Stimulated activated CD8-positive, alpha-beta memory T cell treated with anti-CD3 and anti-CD28 coated beads, Interleukin-2, amount 100 ng/mL, for 1 hour (primary cell): Measurements from ENCODE around the gene HRH2.
A peak's percentile ranks its signal among the peaks of the same experiment; 100 is the strongest.
"Not testable (repeated sequence)": the region's sequence is repeated elsewhere in the genome, so short reads cannot be mapped to it uniquely, and the experiment has no call there.

ENCODE experiments used
- DNase-seq, 2 donors: peaks; one replicate each; pipeline ENCODE4 v3.0.0-alpha.2; 2020; ENCODE audit warnings: low read depth in 2 of 2

Gene HRH2

DNA sequence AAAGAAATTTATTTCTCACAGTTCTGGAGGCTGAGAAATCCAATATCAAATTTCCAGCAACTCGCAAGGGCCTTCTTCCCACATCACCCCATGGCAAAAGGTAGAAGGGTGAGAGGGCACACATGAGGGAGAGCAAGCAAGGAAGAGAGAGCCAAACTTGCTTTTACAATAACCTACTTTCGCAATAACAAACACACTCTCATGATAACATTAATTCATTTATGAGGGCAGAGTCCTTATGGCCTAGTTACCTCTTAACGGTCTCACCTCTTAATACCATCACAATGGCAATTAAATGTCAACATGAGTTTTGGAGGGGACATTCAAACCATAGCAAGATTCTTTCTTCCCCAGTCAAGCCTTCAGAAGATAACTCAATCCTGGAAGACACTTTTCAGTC is 11.6 kb upstream of the HRH2 start:
- DNase-seq = no peak

DNA sequence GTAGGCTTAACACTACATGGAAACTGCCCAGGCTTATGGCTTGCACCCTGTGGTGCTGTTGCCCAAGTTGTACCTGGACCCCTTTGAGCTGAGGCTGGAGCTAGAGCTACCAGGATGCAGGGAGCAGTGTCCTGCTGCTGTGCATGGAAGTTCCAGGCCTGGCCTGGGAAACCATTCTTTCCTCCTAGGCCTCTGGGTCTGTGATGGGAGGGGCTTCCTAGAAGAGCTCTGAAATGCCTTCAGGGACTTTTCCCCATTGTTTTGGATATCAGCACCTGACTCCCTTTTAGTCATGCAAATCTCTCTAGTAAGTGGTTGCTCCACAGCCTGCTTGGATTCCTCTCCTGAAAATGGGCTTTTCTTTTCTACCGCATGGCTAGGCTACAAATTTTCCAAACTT is 7.9 kb upstream of the HRH2 start:
- DNase-seq = no peak

DNA sequence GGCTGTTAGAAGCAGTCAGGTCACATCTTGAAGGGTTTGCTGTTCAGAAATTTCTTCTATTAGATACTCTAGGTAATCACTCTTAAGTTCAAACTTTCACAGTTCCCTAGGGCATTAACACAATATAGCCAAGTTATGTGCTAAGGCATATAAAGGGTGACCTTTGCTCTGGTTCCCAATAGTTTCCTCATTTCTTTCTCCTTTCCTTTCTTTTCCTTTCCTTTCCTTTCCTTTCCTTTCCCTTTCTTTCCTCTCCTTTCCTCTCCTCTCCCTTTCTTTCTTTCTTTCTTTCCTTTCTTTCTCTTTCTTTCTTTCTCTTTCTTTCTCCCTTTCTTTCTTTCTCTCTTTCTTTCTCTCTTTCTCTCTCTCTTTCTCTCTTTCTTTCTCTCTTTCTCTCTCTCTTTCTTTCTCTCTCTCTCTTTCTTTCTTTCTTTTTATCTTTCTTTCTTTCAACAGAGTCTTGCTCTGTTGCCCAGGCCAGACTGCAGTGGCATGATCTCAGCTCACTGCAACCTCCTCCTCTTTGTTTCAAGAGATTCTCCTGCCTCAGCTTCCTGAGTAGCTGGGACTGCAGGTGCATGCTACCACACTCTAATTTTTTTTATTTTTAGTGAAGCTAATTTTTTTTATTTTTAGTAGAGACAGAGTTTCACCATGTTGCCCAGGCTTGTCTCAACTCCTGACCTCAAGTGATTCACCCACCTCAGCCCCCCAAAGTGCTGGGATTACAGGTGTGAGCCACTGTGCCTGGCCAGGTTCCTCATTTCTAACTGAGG is 7.3 kb upstream of the HRH2 start:
- DNase-seq = not testable (repeated sequence)

DNA sequence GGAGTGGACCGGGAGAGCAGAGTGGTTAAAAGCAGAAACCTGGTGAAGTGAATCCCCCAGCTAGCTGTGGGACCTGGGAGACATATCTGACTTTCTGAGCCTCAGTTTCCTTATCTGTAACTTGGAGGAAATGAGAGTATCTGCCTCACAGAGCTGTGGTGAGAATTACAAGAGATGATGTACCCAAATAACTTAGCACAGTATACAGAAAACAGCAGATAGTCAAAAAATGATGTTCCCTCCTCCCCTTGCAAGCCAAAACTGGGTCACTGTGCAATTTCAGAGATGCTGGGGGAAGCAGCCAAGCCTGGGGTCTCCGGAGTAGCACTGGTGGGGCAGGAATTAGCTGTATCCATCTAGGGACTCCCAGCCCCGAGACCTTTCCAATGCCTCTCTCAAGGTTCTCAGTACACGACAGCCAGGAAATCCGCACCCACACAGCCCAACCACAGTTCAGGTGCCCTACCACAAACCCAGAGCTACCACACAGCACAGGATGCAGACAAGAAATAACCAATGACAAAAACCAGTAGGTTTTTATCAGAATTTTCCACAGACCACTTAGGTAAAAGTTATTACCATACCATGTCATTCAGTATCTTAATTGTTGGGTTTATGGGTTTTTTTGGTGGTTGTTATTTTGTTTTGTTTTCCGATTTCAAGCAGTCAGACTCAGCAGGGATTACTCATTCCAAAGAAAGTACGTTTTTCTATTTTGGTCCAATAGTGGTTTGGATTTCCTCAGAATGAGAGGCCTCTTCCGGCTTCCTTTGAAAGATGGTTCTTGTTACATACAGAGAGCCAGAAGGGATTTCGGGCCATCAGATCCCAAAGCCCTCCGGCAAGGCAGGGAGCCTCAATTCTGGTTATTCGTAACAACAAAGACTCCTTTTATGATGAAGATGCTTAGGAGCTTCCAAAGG is 4.9 kb upstream of the HRH2 start:
- peak; percentile 17 to 42 for DNase-seq

DNA sequence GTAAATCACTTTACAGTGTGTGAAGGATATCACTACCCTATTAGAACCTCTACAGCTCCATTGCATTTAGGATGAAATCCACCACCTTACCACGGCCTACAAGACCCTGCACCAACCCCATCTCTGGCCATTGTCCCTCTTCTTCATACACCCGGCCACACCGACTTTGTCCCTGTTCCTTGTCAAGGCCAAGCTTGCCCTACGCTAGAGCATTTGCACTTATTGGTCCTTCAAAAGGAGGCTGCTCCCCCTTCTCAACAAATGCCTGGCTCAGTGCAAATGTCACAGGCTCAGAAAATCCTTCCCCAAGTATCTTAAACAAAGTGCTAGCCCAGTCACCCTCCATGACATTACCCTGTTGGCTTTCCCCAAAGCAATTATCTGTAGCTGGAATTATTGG is 4.1 kb upstream of the HRH2 start:
- no peak for DNase-seq

DNA sequence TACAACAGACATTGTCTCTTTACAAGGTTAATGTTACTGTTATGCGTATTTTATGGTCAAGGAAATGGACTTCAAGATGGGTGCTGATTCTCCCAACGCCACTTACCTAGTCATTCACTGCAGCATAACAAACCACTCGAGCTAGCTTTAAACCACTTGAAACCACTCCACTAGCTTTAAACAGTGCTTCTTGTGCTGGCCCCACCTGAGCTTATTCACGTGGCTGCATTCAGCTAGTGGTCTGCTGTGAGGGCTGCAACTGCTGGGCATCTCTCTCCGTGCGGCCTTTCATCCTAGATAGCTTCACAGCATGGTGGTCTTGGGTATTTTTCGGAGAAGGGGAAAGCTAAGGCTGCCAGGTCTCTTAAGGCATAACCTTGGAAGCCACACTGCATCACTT is 3.5 kb upstream of the HRH2 start:
- DNase-seq = no peak

DNA sequence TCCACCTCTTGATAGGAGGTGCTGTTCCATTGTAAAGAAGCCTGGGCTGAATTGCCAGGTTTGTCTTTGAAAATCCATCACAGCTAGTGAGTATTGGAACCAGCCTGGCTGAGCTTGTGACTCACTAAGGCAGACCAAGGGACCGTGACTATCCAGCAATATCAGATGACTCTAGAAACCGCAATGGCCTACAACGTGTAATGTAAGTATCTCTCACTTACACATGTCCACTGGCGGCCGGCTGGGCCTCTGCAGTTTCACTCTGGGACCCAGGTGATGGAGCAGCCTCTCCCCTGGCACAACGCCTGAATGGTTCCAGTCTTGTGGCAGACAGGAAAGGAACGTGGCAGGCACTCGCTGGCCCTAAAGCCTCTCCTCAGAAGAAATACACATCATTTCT is 3.1 kb upstream of the HRH2 start:
- DNase-seq = no peak

DNA sequence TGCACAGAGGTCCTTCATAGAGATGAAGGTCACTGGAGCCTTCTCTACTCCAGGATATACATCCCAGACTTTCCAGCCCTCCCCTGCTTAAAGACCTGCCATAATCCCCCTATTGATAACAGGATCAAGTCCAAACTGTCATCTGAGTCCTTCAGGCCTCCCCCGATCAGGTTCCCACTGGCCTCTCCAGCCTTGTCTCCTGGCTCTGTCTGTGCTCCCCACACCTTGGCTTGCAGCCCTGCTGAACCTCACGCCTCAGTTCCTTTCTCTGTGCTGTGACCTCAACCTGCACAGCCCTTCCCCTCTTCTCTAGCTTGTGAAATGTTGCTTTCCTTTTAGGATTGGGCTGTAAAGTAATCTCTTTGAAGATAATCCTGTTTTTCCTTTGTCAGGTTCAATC is 2.5 kb upstream of the HRH2 start:
- DNase-seq = no peak

DNA sequence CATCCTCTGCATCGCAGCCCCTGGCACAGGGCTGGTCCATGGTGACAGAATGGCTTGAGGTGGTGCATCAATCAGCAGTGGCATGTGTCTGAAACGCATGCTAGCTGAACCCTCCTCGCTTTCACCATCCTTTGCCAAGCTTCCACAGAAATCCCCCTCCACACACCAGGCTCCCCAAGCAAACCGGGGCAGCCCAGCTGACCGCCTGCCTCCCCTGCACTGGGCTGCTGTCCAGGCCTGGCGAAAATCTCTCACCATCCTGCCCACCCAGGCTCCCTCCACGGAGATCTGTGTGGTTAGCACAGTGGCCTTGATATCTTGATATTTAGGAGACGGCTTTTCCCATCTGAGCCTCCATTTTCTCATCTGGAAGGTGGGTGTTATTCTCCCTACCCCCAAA is 905 bp upstream of the HRH2 start:
- DNase-seq = no peak

DNA sequence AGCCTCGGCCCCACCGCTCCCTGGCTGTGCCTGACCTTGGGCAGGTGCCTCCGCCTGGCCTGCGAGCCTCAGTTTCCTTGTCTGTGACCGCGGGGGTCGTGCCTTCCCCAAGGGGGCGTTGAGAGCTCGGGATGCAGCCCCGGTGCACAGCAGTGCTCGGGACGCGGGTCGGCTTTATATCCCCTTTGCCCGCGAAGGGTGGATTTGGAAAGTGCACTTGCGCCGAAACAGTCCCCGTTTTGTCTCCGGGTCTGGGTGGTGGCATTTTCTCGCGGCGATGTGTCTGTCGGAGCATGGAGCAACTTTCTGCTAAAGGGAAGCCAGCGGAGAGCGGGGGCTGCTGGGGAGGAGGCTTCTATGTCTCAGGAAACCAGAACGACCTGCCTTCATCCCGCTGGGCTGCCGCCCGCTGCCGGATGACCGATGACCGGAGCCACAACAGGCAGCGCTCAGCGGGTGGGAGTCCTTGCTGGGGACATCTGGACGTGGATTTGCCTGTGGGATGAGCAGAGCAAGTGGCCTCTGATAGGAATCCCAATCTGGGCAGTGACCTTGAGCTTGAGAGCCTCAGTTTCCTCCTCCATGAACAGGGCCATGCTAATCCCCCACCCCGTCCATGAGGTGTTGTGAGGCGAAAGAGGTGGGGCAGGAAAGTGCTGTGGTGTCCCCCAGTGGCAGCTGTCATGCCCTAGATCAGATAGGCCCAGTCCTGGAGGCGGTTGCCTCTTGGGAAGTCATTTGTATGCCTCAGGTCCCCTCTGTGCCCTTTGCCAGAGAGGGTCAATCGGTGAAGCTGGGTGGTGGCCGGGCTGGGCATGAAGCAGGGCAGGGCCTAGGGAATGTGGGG is 651 bp downstream of the HRH2 start:
- DNase-seq = no peak

DNA sequence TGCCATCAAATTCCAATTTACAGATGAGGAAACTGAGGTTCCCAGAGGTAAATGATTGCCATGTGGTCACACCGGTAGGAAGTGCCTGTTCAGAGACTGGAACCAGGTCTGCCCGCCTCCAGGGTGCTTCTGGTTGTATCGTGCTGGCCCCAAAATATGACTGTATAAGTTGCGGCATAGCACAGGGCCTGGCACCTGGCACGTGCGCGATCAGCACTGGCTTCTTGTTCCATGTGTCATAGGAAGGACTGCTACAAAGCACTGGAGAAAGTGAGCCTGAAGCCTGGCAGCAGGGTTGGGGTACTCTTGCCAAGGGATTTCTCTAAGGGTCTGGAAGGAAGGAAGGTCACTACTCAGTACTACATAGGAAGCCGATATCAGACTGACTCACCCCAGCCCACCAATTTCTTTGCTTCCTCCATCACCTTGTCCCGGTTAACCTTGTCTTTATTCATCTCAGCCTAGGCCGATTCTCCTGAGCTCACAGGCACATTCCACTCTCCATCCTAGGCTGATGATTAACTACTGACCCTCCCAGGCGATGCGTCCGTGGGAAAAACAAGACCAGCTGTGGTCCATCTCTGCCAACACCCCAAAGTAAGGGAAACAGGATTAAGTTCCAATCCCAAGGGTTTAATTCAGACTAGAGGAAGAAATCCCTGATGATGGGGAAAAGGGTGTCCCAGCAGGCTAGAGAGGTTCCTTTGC is 1.8 kb downstream of the HRH2 start:
- DNase-seq = no peak

DNA sequence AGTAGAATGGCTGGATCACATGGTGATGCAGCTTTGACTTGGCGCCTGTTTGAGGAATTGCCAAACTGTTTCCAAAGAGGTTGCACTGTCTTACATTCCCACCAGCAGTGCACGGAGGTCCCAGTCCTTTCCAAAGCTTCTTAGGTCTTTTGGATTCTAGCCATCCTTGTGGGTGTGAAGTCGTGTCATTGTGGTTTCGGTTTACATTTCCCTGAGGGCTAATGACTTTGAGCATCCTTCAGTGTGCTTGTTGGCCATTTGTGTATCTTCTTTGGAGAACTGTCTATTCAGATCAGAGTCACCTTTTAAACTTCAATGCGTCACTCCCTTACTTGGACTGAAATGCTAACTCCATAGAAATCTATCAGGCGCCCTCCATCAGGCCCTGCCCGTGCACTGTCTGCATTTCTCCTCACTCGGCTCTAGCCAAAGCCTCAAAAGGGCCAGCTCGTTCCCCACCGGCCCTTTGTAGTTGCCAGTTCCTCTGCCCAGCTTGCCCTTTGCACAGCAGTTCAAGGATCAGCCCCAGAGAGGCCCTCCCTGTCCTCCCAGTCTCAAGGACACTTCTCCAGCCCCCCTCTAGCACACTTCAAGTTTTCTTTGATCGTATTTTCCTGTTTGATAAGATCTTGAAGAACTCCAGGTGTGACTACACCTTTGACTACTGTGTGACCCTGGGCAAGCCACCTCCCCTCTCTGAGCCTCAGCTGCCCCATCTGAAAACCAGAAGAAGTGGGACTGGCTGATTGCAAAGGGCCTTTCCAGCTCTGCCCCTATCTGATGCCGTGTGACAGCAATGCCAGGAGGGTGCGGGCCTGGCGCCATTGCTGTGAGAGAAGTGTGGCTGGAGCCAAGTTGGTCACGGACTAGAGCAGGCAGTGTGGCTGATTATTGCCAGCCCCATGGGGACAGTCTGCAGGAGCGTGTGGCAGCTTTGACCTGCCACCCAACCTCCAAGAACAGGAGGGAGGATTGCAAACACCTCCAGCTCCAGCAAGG is 5.6 kb downstream of the HRH2 start:
- no peak for DNase-seq

DNA sequence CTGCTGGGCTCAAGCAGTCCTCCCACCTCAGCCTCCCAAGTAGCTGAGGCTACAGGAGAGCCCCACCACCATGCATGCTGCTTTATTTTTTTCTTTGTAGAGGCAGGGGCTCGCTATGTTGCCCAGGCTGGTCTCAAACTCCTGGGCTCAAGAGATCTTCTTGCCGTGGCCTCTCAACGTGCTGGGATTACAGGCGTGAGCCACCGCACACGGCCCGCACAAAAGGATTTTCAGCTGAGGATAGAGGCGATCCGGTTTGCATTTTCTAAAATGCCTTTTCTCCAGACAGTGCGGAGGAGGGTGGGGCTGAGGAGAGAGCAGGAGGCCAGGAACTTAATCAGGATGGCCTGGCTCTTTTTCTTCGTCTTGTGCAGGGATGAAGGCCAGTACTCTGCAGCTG is 6.9 kb downstream of the HRH2 start:
- no peak for DNase-seq

DNA sequence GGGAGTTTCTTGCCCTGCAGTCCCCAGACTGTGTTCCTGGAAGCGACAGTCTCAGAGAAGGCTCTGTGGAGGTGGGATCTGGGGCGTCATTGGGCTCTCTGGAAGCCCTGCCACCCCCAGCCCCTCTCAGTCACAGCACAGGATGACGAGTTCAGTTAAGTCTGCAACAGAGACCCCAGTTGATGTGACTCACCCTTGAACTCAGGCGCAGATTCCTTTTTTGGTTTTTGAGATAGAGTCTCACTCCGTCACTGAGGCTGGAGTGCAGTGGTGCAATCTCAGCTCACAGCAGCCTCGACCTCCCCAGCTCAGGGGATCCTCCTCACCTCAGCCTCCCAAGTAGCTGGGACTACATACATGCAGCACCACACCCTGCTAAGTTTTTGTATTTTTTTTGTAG is 8.3 kb downstream of the HRH2 start:
- DNase-seq = no peak

DNA sequence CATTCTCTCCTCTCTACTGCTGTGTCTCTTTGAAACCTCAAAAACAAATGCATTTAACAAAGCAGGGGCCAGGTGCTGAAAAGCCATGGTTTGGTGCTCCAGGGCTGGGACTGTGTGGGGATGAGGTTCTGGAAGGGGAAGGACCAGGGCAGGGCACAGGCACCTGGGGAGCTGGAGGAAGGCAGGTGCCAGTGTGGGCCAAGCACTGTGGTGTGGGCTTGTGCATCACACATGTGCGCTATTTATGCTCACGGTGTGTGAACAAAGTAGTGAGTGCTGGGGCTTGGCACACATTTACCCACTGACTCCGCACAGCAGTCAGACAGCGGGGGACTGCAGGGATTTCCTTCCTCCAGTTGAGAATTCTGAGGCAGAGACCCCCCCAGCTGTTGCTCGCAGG is 10.1 kb downstream of the HRH2 start:
- no peak for DNase-seq

DNA sequence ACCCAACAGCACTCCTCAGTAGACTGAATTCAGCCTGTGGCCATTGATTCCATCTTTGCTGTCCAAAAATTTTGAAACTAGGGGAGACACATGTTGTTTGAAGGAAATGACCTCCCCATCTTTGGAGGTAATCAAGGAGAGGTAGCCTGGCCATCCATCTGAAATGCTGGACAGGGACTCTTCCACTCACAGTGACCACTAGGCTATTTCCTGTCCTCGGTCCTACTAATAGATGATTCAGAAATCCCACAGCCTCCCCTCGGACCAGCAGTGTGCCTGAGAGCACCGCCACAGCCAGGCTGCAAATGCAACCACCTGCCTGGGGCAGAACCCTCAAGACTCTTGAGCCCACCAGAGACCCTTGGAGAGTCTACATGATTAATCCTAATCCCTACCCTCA is 12.5 kb downstream of the HRH2 start:
- DNase-seq = no peak

DNA sequence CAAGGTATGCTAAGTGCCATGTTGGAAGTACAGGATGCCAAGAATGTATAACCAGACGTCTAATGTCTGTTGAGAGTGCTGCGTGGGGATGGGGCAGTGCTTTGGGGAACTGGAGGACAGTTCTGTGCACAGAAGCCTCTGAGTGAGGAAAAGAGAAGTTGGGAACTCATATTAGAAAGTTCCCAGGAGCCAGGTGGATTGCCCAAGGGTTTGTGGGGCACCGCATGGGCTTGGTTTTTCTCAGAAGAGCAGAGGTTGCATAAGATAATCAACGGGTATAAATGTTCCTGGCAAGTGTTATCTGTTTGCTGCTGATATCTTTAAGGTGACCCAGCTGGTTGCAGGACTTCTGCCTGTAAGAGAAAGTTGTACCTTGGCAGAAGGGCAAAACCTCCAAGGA is 13.1 kb downstream of the HRH2 start:
- DNase-seq = no peak

DNA sequence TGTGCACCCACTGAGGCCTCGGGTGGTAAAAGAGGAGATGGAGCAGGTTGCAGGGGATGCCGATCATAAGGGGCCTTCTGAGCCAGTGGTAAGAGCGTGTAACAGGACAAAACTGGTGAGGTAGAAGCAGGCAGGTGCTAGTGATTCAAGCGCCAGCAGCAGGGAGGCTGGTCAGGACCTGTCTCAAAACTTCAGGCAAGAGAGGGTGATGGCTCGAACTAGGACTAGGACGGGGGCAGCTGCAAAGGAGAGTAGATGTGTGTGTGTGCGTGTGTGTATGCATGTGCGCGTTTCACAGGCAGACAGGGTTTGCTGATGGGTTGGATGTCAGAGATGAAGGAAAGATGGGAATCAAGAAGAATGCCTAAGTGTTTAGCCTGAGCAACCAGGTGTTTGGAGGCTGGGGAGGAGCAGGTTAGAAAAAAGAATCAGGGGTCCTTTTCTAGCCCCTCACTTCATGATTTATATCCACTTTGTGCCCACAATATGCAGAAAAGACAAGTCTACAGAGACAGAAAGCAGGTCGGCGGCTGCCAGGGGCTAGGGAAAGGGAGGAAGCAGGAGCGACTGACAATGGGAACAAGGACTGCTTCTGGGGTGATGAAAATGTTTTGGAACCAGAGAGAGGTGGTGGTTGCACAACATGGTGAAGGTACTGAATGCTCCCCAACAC is 15.2 kb downstream of the HRH2 start:
- DNase-seq = no peak

DNA sequence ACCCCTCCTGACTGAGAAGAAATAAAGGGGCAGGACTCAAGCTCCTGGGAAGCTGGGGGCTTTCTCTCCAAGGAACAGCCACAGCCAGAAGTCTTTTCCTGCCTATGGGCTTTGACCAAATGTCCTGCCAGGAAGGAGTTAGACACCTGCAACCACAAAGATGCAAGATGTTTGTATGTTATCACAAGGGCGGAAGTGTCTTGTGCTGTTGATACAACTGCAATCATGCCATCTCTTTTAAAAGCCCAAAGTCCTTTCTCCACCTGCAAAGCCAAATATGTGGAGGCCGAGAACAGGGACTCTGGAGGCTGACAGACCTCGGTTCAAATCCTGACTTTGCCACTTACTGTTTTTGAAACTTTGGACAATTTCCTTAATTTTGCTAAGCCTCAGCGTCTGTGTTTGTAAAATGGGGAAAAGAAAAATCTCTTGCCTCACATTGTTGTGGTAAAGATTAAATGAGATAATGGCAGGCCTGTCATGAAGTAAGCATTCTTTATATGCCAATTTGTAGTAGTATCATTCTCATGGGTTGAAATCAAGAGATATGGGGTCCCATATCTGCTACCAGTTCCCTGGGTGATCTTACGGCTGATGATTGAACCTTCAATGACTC is 17.0 kb downstream of the HRH2 start:
- no peak for DNase-seq
